ENCODE results near the gene YWHAH.
"Not testable (repeated sequence)": the region's sequence is repeated elsewhere in the genome, so short reads cannot be mapped to it uniquely, and the experiment has no call there.

Gene YWHAH

GRCh38 chr22:31951194-31952093 lies 7.1 kb downstream of the YWHAH start:
- DNase-seq, result no peak

- peak; percentile 18 for DNase-seq
Measured at GRCh38 chr22:31952094-31952401, 7.7 kb downstream of the YWHAH start.

- peak; percentile 87 for DNase-seq
Measured at GRCh38 chr22:31952472-31952871, 8.1 kb downstream of the YWHAH start.

GRCh38 chr22:31953261-31953660 lies 8.9 kb downstream of the YWHAH start:
- DNase-seq, result no peak

- no peak for DNase-seq
Measured at GRCh38 chr22:31954535-31955523, 10.5 kb downstream of the YWHAH start.

GRCh38 chr22:31956360-31956759 lies 12.0 kb downstream of the YWHAH start:
- DNase-seq, result no peak

GRCh38 chr22:31957970-31958594 lies 13.7 kb downstream of the YWHAH start:
- no peak for DNase-seq

GRCh38 chr22:31958625-31959239 lies 14.4 kb downstream of the YWHAH start:
- no peak for DNase-seq

GRCh38 chr22:31960767-31961166 lies 16.4 kb downstream of the YWHAH start:
- DNase-seq, result no peak

- DNase-seq, result no peak
Measured at GRCh38 chr22:31962387-31963125, 18.2 kb downstream of the YWHAH start.

- DNase-seq, result no peak
Measured at GRCh38 chr22:31968022-31968421, 23.7 kb downstream of the YWHAH start.

GRCh38 chr22:31969789-31970489 lies 25.6 kb downstream of the YWHAH start:
- DNase-seq, result peak; percentile 63

- peak; percentile 73 for DNase-seq
Measured at GRCh38 chr22:31970490-31971444, 26.4 kb downstream of the YWHAH start.

GRCh38 chr22:31972180-31972579 lies 27.8 kb downstream of the YWHAH start:
- no peak for DNase-seq

- DNase-seq, result no peak
Measured at GRCh38 chr22:31973739-31974138, 29.4 kb downstream of the YWHAH start.

GRCh38 chr22:31977141-31977841 lies 33.0 kb downstream of the YWHAH start:
- peak; percentile 64 for DNase-seq

- DNase-seq, result no peak
Measured at GRCh38 chr22:31977939-31978338, 33.6 kb downstream of the YWHAH start.

GRCh38 chr22:31980628-31981027 lies 36.3 kb downstream of the YWHAH start:
- DNase-seq, result no peak

GRCh38 chr22:31981976-31982375 lies 37.6 kb downstream of the YWHAH start:
- not testable (repeated sequence) for DNase-seq

All from fibroblast of skin of scalp (primary cell).